ENCODE measurements around the gene PPP1R26. TPM values are rescaled to one million over a fixed set of nuclear protein-coding genes. Genes with fewer than 3 reads are reported as not detected.

The PPP1R26 gene
- total and polyA plus RNA-seq, 2 of the 13 experiments (the other 11 are each of a cell fraction or from before 2014, with no cell fraction given), result 8.6 to 11.6 TPM

- TF ChIP-seq PHB2 (IDR thresholded peaks at IDR 0.05; ENCODE audit: partially characterized antibody) (no peak), NCOR1 (IDR thresholded peaks at IDR 0.05; ENCODE audit: borderline replicate concordance, low read length) (no peak), SAP130 (CRISPR knock-in tag; IDR thresholded peaks at IDR 0.05; ENCODE audit: low read depth) (peak; percentile 98), REPIN1 (CRISPR knock-in tag; IDR thresholded peaks at IDR 0.05; ENCODE audit: borderline replicate concordance, low read depth) (peak; percentile 53; the same call in 1 of the 2 replicates), NR2C2 (CRISPR knock-in tag; IDR thresholded peaks at IDR 0.05; ENCODE audit: borderline replicate concordance) (peak; percentile 19; the same call in 1 of the 2 replicates), ZNF768 (CRISPR knock-in tag; IDR thresholded peaks at IDR 0.05) (0 out of 2 replicates have a peak, but pooled peaks have one; percentile 51), ZBTB1 (CRISPR knock-in tag; IDR thresholded peaks at IDR 0.05; ENCODE audit: borderline replicate concordance) (no peak), HDAC2 (CRISPR knock-in tag; IDR thresholded peaks at IDR 0.05) (peak; percentile 60; the same call in 1 of the 2 replicates), MYC (CRISPR knock-in tag; IDR thresholded peaks at IDR 0.05; ENCODE audit: borderline replicate concordance) (peak; percentile 69; the same call in 1 of the 2 replicates), IRX3 (CRISPR knock-in tag; IDR thresholded peaks at IDR 0.05; ENCODE audit: borderline replicate concordance, low read depth) (0 out of 2 replicates have a peak, but pooled peaks have one; percentile 43), ZNF253 (CRISPR knock-in tag; IDR thresholded peaks at IDR 0.05; ENCODE audit: borderline replicate concordance) (peak; percentile 62; the same call in 1 of the 2 replicates), MYNN (CRISPR knock-in tag; IDR thresholded peaks at IDR 0.05; ENCODE audit: low read depth) (0 out of 2 replicates have a peak, but pooled peaks have one; percentile 71), BRF2 (CRISPR knock-in tag; IDR thresholded peaks at IDR 0.05) (peak; percentile 64; the same call in 1 of the 2 replicates), MLXIP (CRISPR knock-in tag; IDR thresholded peaks at IDR 0.05; ENCODE audit: borderline replicate concordance) (no peak), GABPA (IDR thresholded peaks at IDR 0.05; ENCODE audit: low read depth, low read length) (no peak), GABPA (CRISPR knock-in tag; IDR thresholded peaks at IDR 0.05; ENCODE audit: low read depth) (peak; percentile 23; the same call in 1 of the 2 replicates), PAXIP1 (CRISPR knock-in tag; conservative IDR thresholded peaks at IDR 0.05) (peak; percentile 49; the same call in 1 of the 2 replicates), ZBTB7B (CRISPR knock-in tag; IDR thresholded peaks at IDR 0.05) (0 out of 2 replicates have a peak, but pooled peaks have one; percentile 42), TBL1XR1 (IDR thresholded peaks at IDR 0.05; ENCODE audit: borderline replicate concordance, low read length, partially characterized antibody) (peak; percentile 61), CERS6 (CRISPR knock-in tag; IDR thresholded peaks at IDR 0.05) (no peak), BORCS8-MEF2B (CRISPR knock-in tag; IDR thresholded peaks at IDR 0.05) (peak; percentile 66; the same call in 1 of the 2 replicates)
Measured at GRCh38 chr9:135499326-135500070, 19.9 kb downstream of the PPP1R26 start (continued).

Data from HepG2 (cell line).